ENCODE data around the gene RALB.

- TF ChIP-seq CTCF (IDR thresholded peaks at IDR 0.05) (no peak), SMAD4 (CRISPR knock-in tag; IDR thresholded peaks at IDR 0.05) (no peak)
Observed at GRCh38 chr2:120209427-120210269, 43.0 kb upstream of the RALB start.
